H1 (cell line): ENCODE data around the gene C11orf54. TPM values are rescaled to one million over a fixed set of nuclear protein-coding genes. Genes with fewer than 3 reads are reported as not detected.

Source experiments
- CTCF ChIA-PET: fragments of 300-600 bp; sonication (Branson Sonifier 250); formaldehyde crosslinking; loops from one replicate; lab custom pipeline; 2021; ENCODE audit not compliant: partially characterized antibody; lab: Charles Lee
- POLR2A ChIA-PET: fragments of 300-600 bp; sonication (Branson Sonifier 250); formaldehyde crosslinking; loops from one replicate; lab custom pipeline; 2021; ENCODE audit warnings: inconsistent platforms; ENCODE audit not compliant: partially characterized antibody; lab: Charles Lee
- DNase-seq, 2 experiments: peaks; one replicate each; pipeline versions ENCODE4 v3.0.0 to v3.0.0-alpha.2; 2010 to 2022; ENCODE audit warnings: low spot score in 2 of 2, low read depth in 1 of 2, mixed read lengths in 1 of 2
- FAIRE-seq: peaks from 2 replicates; lab custom pipeline; 2011; peaks lifted over from hg19 to GRCh38; lab: Jason Lieb, UNC
- H2AFZ ChIP-seq: 2 replicates; pipeline ENCODE4 v1.8.1; 2012; ENCODE audit warnings: low read length, inconsistent platforms
- H2AK5ac ChIP-seq: 2 replicates; pipeline ENCODE4 v1.6.1; 2013; ENCODE audit warnings: low read depth, low read length
- H2BK120ac ChIP-seq: replicated peaks from 2 replicates; pipeline ENCODE3; 2013; ENCODE audit warnings: low read depth, low read length, inconsistent platforms
- H2BK12ac ChIP-seq: 2 replicates; pipeline ENCODE4 v1.6.1; 2013; ENCODE audit warnings: low read depth, low read length
- H2BK15ac ChIP-seq: 2 replicates; pipeline ENCODE4 v1.6.1; 2013; ENCODE audit warnings: low read length
- H2BK20ac ChIP-seq: 2 replicates; pipeline ENCODE4 v1.6.1; 2013; ENCODE audit warnings: low read length
- H2BK5ac ChIP-seq: 2 replicates; pipeline ENCODE4 v1.6.1; 2013; ENCODE audit warnings: low read depth, low read length
- H3K14ac ChIP-seq: 2 replicates; pipeline ENCODE4 v1.6.1; 2013; ENCODE audit warnings: inconsistent platforms; ENCODE audit not compliant: insufficient read length
- H3K18ac ChIP-seq: 2 replicates; pipeline ENCODE4 v1.6.1; 2013; ENCODE audit warnings: low read length; ENCODE audit errors: extremely low read depth
- H3K23ac ChIP-seq: 2 replicates; pipeline ENCODE4 v1.6.1; 2013; ENCODE audit warnings: inconsistent platforms; ENCODE audit not compliant: insufficient read length
- H3K23me2 ChIP-seq: 2 replicates; pipeline ENCODE4 v1.6.1; 2013; ENCODE audit warnings: low read depth, low read length
- H3K27ac ChIP-seq: 2 replicates; pipeline ENCODE4 v1.6.1; 2011; ENCODE audit warnings: low read depth, low read length, inconsistent platforms
- H3K27me3 ChIP-seq, 4 experiments: replicated peaks in 1 of 4; 1 replicate in 1 of 4; 2 replicates in 3 of 4; pipeline versions ENCODE4 v1.6.1 to v1.8.1; 2011 to 2013; ENCODE audit warnings: low read length in 3 of 4, mild to moderate bottlenecking in 3 of 4, inconsistent platforms in 2 of 4, mixed read lengths in 2 of 4, moderate library complexity in 1 of 4; ENCODE audit not compliant: control insufficient read depth in 3 of 4, insufficient read depth in 3 of 4; ENCODE audit errors: extremely low read depth in 1 of 4
- H3K36me3 ChIP-seq, 4 experiments: 2 replicates each; pipeline versions ENCODE4 v1.6.1 to v1.8.1; 2011 to 2013; ENCODE audit warnings: mild to moderate bottlenecking in 4 of 4, low read length in 3 of 4, moderate library complexity in 2 of 4, control low read depth in 1 of 4, inconsistent platforms in 1 of 4; ENCODE audit not compliant: insufficient read depth in 4 of 4, control insufficient read depth in 2 of 4
- H3K4ac ChIP-seq: replicated peaks from 2 replicates; pipeline ENCODE3; 2013; ENCODE audit warnings: low read length, low read depth, mixed read lengths, inconsistent platforms; ENCODE audit not compliant: insufficient read length
- H3K4me1 ChIP-seq, 4 experiments: replicated peaks in 1 of 4; 1 replicate in 1 of 4; 2 replicates in 3 of 4; pipeline versions ENCODE4 v1.6.1 to v1.8.1; 2011 to 2013; ENCODE audit warnings: low read length in 3 of 4, inconsistent platforms in 2 of 4, mixed read lengths in 1 of 4; ENCODE audit not compliant: insufficient read depth in 4 of 4, control insufficient read depth in 3 of 4
- H3K4me2 ChIP-seq, 2 experiments: 2 replicates each; pipeline versions ENCODE4 v1.6.1 to v1.8.1; 2011 to 2013; ENCODE audit warnings: low read depth in 2 of 2, low read length in 2 of 2, control low read depth in 1 of 2, inconsistent platforms in 1 of 2, mild to moderate bottlenecking in 1 of 2; ENCODE audit not compliant: insufficient read depth in 1 of 2
- H3K4me3 ChIP-seq, 4 experiments: fragments of 200-600, 300-600 bp in 1 of 4; sonication (generic), shearing (Covaris generic), sonication (Bioruptor Twin) in 1 of 4; 2 replicates each; pipeline versions ENCODE4 v1.5.1 to v1.8.1; 2011 to 2016; ENCODE audit warnings: low read length in 4 of 4, low read depth in 3 of 4, control low read depth in 2 of 4, inconsistent platforms in 2 of 4, mild to moderate bottlenecking in 2 of 4, mixed read lengths in 1 of 4, moderate library complexity in 1 of 4; ENCODE audit not compliant: insufficient read depth in 2 of 4; ENCODE audit errors: extremely low read depth in 1 of 4
- H3K56ac ChIP-seq: replicated peaks from 2 replicates; pipeline ENCODE3; 2013; ENCODE audit warnings: low read depth, mild to moderate bottlenecking, mixed read lengths, low read length, inconsistent platforms; ENCODE audit not compliant: insufficient read length
- H3K79me1 ChIP-seq: 2 replicates; pipeline ENCODE4 v1.6.1; 2013; ENCODE audit warnings: low read depth, low read length, control low read depth
- H3K79me2 ChIP-seq, 2 experiments: 2 replicates each; pipeline versions ENCODE4 v1.6.1 to v1.8.1; 2012 to 2013; ENCODE audit warnings: low read length in 2 of 2, mild to moderate bottlenecking in 2 of 2, inconsistent platforms in 1 of 2; ENCODE audit not compliant: insufficient read depth in 2 of 2, control insufficient read depth in 1 of 2
- H3K9ac ChIP-seq, 4 experiments: replicated peaks in 1 of 4; 1 replicate in 1 of 4; 2 replicates in 3 of 4; pipeline versions ENCODE4 v1.6.1 to v1.8.1; 2011 to 2013; ENCODE audit warnings: low read depth in 3 of 4, low read length in 3 of 4, control low read depth in 2 of 4, mild to moderate bottlenecking in 2 of 4, moderate library complexity in 2 of 4, inconsistent platforms in 1 of 4; ENCODE audit errors: extremely low read depth in 1 of 4
- H3K9me3 ChIP-seq, 2 experiments: 2 replicates each; pipeline versions ENCODE4 v1.6.1 to v1.8.1; 2012 to 2013; ENCODE audit warnings: mild to moderate bottlenecking in 2 of 2, moderate library complexity in 2 of 2, control low read depth in 1 of 2, inconsistent platforms in 1 of 2, low read depth in 1 of 2, low read length in 1 of 2, mixed read lengths in 1 of 2; ENCODE audit not compliant: insufficient read depth in 2 of 2
- H4K20me1 ChIP-seq, 2 experiments: replicated peaks in 1 of 2; 2 replicates each; pipeline versions ENCODE3 to v1.8.1; 2011 to 2013; ENCODE audit warnings: inconsistent platforms in 2 of 2, low read length in 2 of 2, mild to moderate bottlenecking in 1 of 2; ENCODE audit not compliant: insufficient read depth in 2 of 2, control insufficient read depth in 1 of 2
- H4K5ac ChIP-seq: 2 replicates; pipeline ENCODE4 v1.6.1; 2013; ENCODE audit warnings: low read length, low read depth, mixed read lengths, inconsistent platforms; ENCODE audit not compliant: insufficient read length
- H4K8ac ChIP-seq: 2 replicates; pipeline ENCODE4 v1.8.0; 2013; ENCODE audit warnings: mild to moderate bottlenecking, moderate library complexity, low read length, inconsistent platforms; ENCODE audit not compliant: insufficient read depth; ENCODE audit errors: extremely low read depth
- H4K91ac ChIP-seq: replicated peaks from 2 replicates; pipeline ENCODE3; 2013; ENCODE audit warnings: low read length, mixed read lengths, inconsistent platforms; ENCODE audit not compliant: insufficient read length
- CTCF ChIP-seq, 3 experiments: IDR thresholded peaks; 1 replicate in 2 of 3; 2 replicates in 1 of 3; pipeline versions ENCODE4 v1.5.1 to v1.6.1; 2011; ENCODE audit warnings: low read length in 3 of 3, mild to moderate bottlenecking in 3 of 3, inconsistent platforms in 2 of 3, low read depth in 1 of 3, moderate library complexity in 1 of 3; ENCODE audit not compliant: insufficient read depth in 1 of 3; ENCODE audit errors: control extremely low read depth in 1 of 3
- SAP30 ChIP-seq: fragments of 300-600 bp; sonication (generic); IDR thresholded peaks from 2 replicates; pipeline ENCODE4 v1.7.1; 2012; ENCODE audit warnings: low read length, moderate library complexity, mild to moderate bottlenecking, inconsistent platforms; ENCODE audit not compliant: insufficient read depth, insufficient replicate concordance
- SIN3A ChIP-seq, 2 experiments: IDR thresholded peaks in 1 of 2; conservative IDR thresholded peaks in 1 of 2; 2 replicates each; pipeline ENCODE4 v1.6.1; 2011 to 2012; ENCODE audit warnings: low read length in 2 of 2, improper control_type of control experiment in 1 of 2, low read depth in 1 of 2, mild to moderate bottlenecking in 1 of 2
- WGBS, 2 experiments: shearing (Covaris generic) in 1 of 2; methylation state at CpG; one replicate each; pipeline versions ENCODE4 v1.1.6 to v1.1.7; 2013 to 2015; ENCODE audit warnings: low lambda C conversion rate in 2 of 2, mixed read lengths in 2 of 2, inconsistent platforms in 1 of 2, low coverage in 1 of 2, missing lambda C conversion rate in 1 of 2; ENCODE audit not compliant: insufficient replicate concordance in 2 of 2, insufficient coverage in 1 of 2, insufficient read length in 1 of 2; ENCODE audit errors: extremely low coverage in 1 of 2, missing lambda C conversion rate in 1 of 2; 5-methylcytosine and 5-hydroxymethylcytosine counted together
- polyA plus RNA-seq, 7 experiments: library from polyadenylated mRNA; depleted of rRNA in 3 of 7; stranded (reverse) in 5 of 7; unstranded in 2 of 7; fragments of >200 nt in 5 of 7; fragments of 200-250 nt in 2 of 7; gene quantifications; 1 replicate in 5 of 7; 2 replicates in 1 of 7; 4 replicates in 1 of 7; pipeline versions ENCODE4 v1.2.1 to v1.2.3, GENCODE V29; 2011 to 2013; ENCODE audit warnings: missing spikeins in 2 of 7, mixed read lengths in 2 of 7
- total RNA-seq: library from RNA; stranded (reverse); fragmentation: NEBNext Ultra II Directional; extraction: Animal tissue kit (Norgen Biotek cat#: 25700); gene quantifications from 2 replicates; pipeline ENCODE4 v1.2.1, GENCODE V29; 2021

Gene C11orf54
- total and polyA plus RNA-seq, 2 of the 8 experiments (the other 6 are each of a cell fraction or from before 2014, with no cell fraction given), result 14.7 to 24.5 TPM

GRCh38 chr11:93784935-93785360 is 43.5 kb downstream of the C11orf54 start:
- peaks cover 0 to 27% (median 5%) of the 10 kb centered on the region in 4 experiments; a peak in 5 of 8 replicates for H3K36me3 ChIP-seq
- H2AK5ac ChIP-seq, result no peak overlapping the region
- peak overlapping the region; percentile 97 for H2BK5ac ChIP-seq
- H3K23ac ChIP-seq, result no peak overlapping the region
- H3K14ac ChIP-seq, result no peak overlapping the region
- H3K79me2 ChIP-seq, result peaks cover 15 to 59% of the 10 kb centered on the region in 2 experiments
- H2BK15ac ChIP-seq, result no peak overlapping the region
- H2BK120ac ChIP-seq, result no peak overlapping the region
- POLR2A ChIA-PET, result interaction anchor here (0.9 to 7.3 kb wide), 7 partner anchors 12 to 56 kb away, joined by 3 to 134 read pairs (median 4); partner anchors contain the start of genes C11orf54 and TAF1D
- peak overlapping the region; percentile 95 for H3K27ac ChIP-seq
- H4K91ac ChIP-seq, result no peak overlapping the region
- 2% methylated on average over 13 of the region's 13 CpGs; no CpG with 5 or more reads in 1 of the 2 experiments for WGBS, 2 experiments
- no peaks in the 10 kb centered on the region for H3K27me3 ChIP-seq
- peak overlapping the region in 3 of 4 experiments; percentile 96 to 99 (median 96); a peak in 5 of 7 replicates for H3K9ac ChIP-seq
- no peak overlapping the region for H2BK12ac ChIP-seq
- H3K4ac ChIP-seq, result no peak overlapping the region
- H4K5ac ChIP-seq, result no peak overlapping the region
- peaks cover 3% of the 10 kb centered on the region; the same call in 1 of the 2 replicates for H3K79me1 ChIP-seq
- TF ChIP-seq CTCF (IDR thresholded peaks at IDR 0.05; ENCODE audit: control extremely low read depth in 1 of 3, insufficient read depth in 1 of 3, low read depth in 1 of 3, low read length in 3 of 3) (no peak), SIN3A (conservative IDR thresholded peaks at IDR 0.05 in 1 of 2, IDR thresholded peaks at IDR 0.05 in 1 of 2; ENCODE audit: low read depth in 1 of 2, low read length in 2 of 2) (peak in 1 of 2 experiments; percentile 46; a peak in 1 of 4 replicates), SAP30 (peak; percentile 65)
- TF ChIP-seq, all 59 proteins: peak for 2
- Histone ChIP-seq H3K18ac (0 out of 2 replicates have a peak overlapping the region, but pooled peaks have one; percentile 20), H3K4me1 (peaks cover 0 to 4% (median 1%) of the 10 kb centered on the region in 4 experiments; a peak in 1 of 7 replicates), H4K20me1 (peaks cover 6 to 11% of the 10 kb centered on the region in 2 experiments), H2AFZ (no peak overlapping the region), H3K4me3 (peak overlapping the region; percentile 93 to 99 (median 95)), H3K4me2 (peak overlapping the region; percentile 51 to 66), H3K9me3 (no peaks in the 10 kb centered on the region), H2BK20ac (no peak overlapping the region), H4K8ac (no peak overlapping the region), H3K23me2 (no peaks in the 10 kb centered on the region; the same call in 1 of the 2 replicates), H3K56ac (no peak overlapping the region)
- CTCF ChIA-PET, result no interaction called here
- DNase-seq (no peak), FAIRE-seq (no peak)
